Camera-type eye (tissue), 1 donor: ENCODE results near the gene SPATA32. TPM values are rescaled to one million over a fixed set of nuclear protein-coding genes. Genes with fewer than 3 reads are reported as not detected.

ENCODE experiments used
- total RNA-seq: library from RNA; depleted of rRNA; stranded (reverse); fragments of >200 nt; gene quantifications from one replicate; pipeline ENCODE4 v1.2.3, GENCODE V29; 2014

SPATA32 gene
- not detected for total RNA-seq

DNA sequence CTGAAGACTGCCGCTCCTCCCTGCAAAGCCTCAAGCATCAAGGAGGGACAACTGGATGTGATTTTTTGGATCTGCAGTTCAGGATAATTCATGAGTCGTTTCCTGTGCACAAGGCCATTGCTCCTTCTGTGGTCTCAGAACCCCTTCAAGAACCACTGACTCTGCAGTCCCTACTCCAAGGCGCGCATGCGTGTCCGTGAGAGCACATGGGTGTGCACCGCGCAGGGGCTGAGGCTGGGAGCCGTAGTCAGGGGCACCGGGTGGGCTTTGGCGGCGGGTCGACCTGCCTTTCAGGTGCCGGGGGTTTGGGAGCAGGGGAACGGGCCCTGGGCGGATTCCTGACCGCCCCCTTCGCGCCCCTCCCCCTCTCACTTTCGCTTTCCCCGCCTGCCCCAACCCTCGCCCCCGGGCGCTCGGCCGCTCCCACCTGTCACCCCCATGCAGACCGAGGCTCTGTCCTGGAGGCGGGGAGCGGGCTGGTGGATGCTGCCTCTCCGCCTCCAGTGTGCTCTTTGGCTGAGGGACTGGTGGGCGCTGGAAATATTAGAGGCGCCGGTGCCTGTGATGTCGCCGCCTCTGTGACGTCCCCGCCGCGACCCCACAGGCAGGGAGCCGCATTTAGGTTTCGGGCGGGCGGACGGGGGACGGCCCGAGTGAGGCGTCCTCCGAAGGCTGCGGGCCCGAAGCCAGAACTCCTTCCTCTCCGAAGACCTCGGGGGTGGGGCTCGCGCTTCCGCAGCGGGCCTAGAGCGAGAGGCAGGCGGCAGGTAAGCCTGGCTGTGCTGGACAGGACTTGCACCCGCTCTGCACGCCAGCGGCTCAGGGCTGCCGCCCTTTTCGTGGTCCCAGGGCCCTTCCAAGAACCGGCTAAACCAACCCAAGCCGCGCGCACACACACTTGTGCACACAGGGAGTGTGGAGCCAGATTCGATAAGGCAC is at the start of gene SPATA32:
Gene SPATA32 (minus strand): TSS at position 518 of the 939 bp plus-strand sequence. CDS start 78 bp downstream, at position 440.

GRCh38 chr17:45221081-45222013 is 40.5 kb downstream of the SPATA32 start, which contains the start of gene FMNL1:
FMNL1 (plus strand) TSS chr17:45221885; CDS start chr17:45222125, 240 bp downstream.

Other genes with a start within 250 kb of the SPATA32 start
- gene DCAKD, start 210.5 kb downstream of the SPATA32 start, total RNA-seq, result 53.8 TPM
- 72.1 TPM for gene NMT1, start 200.8 kb downstream of the SPATA32 start, total RNA-seq
- 36.8 TPM for gene PLCD3, start 129.6 kb downstream of the SPATA32 start, total RNA-seq
- 9.0 TPM for gene ACBD4, start 126.4 kb downstream of the SPATA32 start, total RNA-seq
- gene HEXIM1, start 113.6 kb downstream of the SPATA32 start, total RNA-seq, result 21.1 TPM
- 9.5 TPM for gene HEXIM2, start 100.2 kb downstream of the SPATA32 start, total RNA-seq
- gene FMNL1, start 40.2 kb downstream of the SPATA32 start, total RNA-seq, result 8.5 TPM
- 7.7 TPM for gene MAP3K14, start 54.9 kb upstream of the SPATA32 start, total RNA-seq
- 11.5 TPM for gene ARHGAP27, start 170.8 kb upstream of the SPATA32 start, total RNA-seq
- 20.7 TPM for gene PLEKHM1, start 228.6 kb upstream of the SPATA32 start, total RNA-seq